Ecto neural progenitor cell (in vitro differentiated cells): ENCODE results near the gene ROMO1.
"Not testable (repeated sequence)": the region's sequence is repeated elsewhere in the genome, so short reads cannot be mapped to it uniquely, and the experiment has no call there.

Experiments
- DNase-seq: peaks from one replicate; pipeline ENCODE4 v3.0.0-alpha.2; 2018; ENCODE audit warnings: low spot score

The ROMO1 gene

DNA sequence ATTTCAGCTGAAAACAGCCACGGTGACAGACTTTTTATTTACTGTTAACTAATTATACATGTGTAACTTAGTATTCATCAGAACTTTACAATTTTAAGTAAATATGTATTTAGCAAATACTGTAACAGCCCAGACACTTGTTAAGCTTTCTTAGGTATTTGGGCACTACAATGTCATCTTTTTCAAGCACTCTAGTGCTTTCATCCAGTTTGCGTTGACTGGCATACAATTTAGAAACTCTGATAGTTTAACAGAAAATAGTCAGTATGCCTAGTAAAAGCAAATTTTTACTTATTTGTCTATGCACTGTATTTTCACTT is 32.2 kb downstream of the ROMO1 start:
- DNase-seq, result no peak

DNA sequence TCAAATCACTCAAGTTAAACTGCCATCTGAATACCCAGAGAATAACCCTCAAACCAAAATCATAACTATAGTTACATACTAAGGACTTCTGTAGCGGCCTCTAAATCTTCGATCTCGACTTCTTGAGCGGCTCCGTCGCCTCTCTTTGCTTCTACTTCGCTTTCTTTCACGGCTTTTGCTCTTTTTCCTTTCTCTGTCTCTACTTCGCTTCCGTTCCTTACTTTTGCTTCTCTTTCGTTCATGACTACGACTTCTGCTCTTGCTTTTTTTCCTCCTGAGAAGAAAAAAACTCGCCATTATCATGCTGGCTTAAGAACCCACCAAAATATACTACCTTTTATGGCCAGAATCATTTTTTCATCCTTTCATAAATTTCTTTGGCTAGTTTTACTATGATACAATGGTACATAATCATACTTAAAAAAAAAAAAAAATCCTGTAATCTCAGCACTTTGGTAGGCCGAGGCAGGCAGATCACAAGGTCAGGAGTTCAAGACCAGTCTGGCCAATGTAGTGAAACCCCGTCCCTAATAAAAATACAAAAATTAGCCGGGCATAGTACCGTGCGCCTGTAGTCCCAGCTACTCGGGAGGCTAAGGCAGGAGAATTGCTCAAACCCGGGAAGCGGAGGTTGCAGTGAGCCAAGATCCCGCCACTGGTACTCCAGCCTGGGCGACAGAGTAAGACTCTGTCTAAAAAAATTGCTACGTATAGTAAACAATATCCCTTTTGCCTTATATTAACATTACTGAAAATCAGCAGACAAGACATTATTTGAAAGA is 32.8 kb downstream of the ROMO1 start:
- no peak for DNase-seq

DNA sequence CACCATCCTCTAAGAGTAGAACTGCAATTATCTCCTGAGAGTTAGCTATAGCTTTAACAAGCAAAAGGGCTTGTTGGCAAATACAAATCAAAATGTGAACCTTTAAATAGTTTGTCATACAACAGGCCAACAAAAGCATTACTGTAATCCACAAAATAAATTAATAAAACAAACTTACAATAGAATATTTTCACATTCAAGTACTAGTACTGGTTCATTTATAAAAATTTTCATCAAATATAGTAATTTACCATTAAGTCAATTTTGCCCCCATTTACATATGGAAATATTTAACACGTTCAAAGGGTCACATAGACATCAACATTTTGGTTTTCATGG is 33.4 kb downstream of the ROMO1 start:
- no peak for DNase-seq

DNA sequence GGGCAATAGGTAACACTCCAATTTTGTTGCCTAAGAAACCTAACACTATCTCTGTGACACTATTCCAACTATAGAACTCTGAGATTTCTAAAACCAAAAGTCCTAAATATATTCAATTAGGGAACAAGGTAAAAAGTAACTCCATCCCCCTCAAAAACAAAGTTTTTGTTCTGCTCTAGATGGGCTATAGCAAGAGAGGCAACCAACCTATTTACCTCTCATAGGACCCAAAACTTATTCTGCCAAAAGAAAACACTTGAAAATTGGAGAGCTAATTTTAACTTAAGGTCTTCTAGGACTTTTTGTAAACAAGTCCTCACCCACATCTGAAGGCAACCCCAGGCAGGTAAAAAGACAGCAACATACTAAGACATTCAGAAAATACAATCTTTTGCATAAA is 35.2 kb downstream of the ROMO1 start:
- DNase-seq, result no peak

DNA sequence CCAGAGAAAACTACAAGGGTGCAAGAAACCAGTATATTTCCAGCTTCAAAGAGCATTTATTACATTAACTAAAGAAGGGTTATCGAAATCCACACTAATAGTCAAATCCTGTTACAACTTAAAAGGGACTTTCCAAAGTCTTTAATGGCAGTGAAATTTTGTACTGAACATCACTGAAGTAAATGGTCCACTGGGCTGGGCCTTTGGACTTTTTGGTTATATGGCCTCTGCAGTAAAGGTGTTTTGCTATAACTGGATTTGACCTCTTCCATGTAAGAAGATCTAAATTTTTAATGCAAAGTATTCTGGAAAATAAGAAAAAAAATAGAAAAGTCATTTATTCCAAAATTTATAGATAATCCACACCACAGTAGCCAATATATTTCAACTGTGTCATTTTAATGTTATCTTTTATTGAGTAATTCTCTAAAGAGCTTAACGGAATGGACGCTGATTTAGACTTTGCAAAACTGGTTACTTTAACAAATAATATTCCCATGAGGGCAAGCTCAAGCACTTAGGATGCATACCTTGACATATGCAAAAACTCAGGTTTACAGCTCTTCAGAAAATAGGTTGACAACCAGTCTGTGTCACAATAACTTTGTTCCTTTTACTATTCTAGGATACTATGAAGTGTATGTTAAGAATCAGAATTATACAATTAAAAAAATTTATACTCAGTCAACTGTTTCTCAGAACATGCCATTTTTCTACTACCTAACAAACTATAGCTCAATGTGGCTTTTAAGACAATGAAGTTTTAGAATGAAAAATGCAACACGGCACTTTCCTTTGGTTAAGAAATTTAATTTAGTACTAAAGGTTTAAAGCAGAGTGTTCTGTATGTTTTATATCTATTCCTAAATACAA is 35.8 kb downstream of the ROMO1 start:
- no peak for DNase-seq

DNA sequence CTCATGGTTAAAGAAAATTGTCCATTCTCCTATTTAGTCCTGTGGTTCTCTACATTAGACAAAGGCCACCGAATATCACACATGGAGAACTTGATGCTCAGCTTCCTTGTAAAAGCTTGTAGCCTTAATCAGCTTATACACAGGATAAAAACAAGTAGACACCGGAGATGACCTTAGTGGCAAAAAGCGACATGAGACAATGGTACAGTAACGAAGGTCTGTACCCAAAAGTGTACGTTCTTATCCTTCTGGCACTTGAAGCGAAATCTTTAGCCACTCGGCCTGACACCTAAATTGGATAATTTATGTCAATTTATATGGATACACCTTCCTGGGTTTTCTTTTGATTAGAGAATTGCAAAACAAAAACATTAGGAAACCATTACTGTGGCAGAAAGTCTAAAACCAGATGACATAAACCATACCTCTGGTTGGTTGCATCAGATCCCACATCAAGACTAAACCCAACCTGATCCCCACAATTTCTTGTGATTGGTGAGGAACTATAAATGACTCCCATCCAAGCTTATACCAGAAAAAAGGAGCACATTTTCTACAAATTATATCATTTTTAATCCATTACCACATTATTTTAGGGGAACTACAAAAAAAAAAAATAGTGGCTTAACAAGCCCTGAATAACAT is 36.7 kb downstream of the ROMO1 start:
- no peak for DNase-seq

DNA sequence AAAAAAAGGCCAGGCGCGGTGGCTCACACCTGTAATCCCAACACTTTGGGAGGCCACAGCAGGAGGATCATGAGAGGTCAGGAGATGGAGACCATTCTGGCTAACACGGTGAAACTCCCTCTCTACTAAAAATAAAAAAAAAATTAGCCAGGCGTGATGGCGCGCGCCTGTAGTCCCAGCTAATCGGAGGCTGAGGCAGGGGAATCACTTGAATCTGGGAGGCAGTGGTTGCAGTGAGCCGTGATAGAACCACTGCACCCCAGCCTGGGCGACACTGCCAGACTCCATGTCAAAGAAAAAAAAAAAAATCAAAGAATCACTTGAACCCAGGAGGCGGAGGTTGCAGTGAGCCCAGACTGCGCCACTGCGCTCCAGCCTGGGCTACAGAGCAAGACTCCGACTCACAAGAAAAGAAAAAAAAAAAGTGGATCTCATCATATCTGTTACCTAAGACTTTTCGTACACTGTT is 38.7 kb downstream of the ROMO1 start:
- DNase-seq, result no peak

DNA sequence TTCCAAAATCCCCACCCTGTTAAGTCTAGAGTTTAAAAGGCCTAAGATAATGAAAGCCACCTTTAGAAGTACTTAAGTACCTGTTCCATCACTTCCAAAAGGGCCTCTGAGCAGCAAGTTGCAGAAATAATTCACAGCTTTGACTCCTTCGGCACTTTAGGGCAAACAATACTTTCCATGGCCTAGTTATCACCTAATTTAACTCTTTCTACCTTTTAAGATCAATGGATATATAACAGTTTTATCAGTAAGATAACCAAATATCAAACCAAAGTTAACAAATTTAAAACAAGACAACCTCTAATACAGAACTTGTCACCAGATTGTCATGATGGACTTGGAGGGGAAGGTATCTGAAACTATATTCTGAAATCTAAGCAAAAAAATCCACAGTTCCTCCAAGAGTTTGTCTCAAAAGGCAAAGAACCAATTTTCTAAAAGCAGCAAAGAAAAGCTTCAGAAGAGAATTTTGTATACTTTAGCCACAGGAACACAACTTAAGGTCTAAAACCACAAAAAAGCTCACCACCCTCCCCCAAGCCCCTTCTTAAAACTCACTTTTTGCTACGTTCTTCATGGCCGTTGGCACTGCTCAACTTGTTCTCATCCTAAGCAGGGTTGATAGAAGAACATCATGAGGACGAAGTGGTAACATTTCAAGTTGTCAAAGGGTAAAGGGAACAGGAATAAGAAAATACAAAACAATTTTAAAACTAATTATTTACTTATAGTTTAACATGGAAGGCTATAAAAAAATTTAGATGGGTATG is 39.4 kb downstream of the ROMO1 start:
- no peak for DNase-seq

DNA sequence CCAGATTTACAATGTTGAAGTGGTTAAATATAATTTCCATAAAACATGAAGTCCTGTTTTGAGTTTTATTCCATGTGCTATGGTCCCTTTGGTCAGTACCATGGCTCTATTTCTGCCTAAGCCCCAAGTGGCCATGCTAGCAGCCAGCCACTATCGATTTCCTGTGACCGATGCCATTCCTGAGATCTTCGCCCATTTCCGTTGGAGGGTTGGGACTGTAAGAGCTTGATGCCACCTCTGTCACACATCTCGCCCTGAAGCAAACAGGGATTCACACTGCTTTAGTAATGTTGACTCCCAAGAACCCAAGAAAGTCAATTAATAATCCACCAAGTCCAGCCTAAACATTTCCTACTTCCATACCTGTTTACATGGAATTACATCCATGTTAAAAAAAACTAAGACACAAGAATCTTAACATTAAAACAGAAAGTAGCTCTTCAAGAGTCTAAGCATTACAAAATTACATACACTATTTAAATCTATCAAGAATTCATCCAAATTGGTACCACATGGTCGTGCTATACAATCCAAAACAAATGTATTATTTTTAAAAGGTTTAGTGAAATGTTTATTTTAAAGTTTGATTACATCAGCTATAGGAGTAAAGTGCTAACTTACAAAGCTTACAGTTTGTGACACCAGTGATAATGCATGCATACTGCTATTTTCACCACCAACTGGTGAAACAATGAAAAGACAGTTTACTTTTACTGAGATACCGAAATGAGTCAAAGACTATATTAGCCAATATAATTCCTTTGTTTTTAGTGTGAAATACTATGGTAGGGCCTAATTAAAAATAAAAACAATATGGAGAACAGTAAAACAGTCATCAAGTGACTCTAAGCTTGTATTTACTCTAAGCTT is 40.3 kb downstream of the ROMO1 start:
- no peak for DNase-seq

DNA sequence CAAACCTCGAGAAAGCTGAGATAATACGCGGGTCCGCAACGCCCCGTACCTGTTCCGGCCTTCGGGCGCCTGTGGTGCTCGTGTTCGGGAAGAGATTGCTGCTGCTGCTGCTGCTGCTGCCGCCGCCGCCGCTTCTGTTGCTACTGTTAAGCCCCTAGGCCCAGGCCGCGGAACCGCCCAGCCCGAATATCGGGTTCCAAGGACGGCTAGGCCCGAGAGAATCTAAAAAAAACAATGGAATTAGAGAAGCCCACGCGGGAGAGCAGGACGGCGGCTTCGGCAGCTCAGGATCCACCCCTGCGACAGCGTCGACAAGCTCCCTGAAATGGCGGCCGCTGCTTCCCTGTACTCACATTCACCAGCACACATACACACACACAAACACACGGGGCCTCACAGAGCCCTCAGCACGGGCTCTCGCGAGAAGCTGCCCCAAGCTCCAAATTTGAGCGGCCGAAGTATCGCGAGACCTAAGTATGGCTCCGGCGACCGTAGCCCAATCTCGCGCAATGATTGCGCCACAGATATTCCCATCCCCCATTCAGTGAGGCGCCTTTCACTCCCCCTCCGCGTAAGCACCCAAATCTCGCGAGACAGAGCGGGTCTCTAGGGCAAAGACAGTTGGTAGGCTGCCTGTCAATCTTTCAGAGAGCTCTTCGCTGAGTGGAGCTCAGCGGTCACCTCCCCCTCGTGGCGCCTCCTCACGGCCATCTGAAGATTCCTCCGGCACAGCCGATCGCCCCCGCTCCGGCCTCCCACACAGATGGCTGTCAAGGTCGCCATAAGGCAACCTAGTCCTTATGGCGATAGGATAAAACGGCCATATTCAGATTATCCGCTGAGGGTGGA is 42.9 kb downstream of the ROMO1 start, which contains the start of gene RBM39:
RBM39 (minus strand) TSS at position 369 of the 849 bp plus-strand sequence. CDS start 1,386 bp downstream, outside the sequence.
- peak; percentile 99 for DNase-seq

DNA sequence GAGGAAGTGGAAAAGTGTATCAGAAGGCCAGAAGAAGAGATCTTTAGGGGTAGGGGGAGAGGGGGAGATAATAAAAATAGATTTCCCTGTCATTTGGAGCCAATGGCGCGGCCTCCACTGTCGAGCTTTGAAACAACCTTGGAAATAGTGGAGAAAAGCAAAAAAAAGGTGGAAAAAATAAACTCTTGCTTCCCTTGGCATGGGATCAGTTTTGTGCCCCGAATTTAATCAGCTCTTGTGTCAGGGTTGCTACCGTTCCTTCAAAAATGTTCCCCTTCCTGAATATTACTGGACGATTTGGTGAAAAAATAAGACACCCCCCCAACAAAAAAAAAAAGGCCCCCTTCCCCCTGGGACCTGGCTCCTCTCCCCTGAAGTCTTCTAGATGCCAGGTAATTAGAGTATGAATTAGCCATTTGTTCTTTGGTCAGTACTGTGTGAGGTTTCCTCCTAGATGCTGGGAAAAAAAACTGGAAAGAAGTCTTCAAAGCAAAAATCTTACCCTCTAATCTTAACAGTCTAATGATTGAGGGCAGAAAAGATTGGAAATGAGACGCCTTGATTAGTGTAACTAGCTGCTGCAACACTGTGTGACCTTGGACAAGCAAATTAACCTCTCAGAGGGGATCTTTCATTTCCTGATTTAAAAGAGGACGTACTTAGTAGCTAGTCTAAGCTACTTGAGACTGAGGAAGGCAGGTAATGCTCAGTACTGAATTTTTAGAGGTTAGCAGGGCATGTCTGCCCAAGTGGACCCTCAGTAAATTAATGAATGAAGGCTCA is 43.7 kb downstream of the ROMO1 start:
- DNase-seq, result no peak

DNA sequence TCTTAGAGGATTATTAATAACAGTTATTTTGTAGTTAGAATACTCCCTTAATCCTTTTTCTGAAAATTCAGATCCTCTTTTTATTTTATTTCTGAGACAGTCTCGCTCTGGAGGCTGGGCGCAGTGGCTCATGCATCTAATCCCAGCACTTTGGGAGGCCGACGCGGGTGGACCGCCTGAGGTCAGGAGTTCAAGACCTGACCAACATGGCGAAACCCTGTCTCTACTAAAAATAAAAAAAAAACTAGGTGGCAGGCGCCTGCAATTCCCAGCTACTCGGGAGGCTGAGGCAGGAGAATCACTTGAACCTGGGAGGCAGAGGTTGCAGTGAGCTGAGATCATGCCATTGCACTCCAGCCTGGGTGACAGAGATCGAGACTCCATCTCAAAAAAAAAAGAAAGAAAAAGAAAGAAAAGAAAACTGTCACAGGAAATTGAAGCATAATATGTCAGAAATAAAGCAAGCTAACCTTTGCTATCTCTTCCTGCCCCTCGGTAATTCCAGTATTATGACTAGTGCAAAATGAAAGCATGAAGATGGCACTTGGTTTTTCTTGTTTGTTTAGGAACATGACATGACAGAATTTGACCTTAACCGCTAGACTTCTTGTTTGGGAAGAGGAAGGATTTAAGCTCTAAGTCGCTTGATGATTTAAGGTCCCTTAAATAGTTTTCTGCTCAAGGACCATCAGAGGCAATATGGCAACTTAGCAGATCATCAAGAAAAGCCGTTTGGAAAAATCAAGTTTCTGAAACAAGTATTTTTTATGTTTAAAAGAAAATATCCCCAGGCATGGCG is 44.7 kb downstream of the ROMO1 start:
- DNase-seq, result no peak

DNA sequence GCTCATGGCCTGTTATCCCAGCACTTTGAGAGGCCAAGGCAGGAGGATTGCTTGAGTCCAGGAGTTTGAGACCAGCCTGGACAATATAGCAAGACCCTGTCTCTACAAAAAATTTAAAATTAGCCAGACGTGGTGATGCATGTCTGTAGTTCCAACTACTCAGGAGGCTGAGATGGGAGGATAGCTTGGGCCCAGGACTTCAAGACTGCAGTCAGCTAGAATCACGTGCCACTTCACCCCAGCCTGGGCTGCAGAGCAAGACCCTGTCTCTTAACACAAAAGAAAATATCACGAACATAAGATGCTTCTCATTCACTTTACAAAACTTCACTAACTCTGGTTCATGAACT is 45.3 kb downstream of the ROMO1 start:
- not testable (repeated sequence) for DNase-seq
